ENCODE measurements around the gene PDSS2. TPM values are rescaled to one million over a fixed set of nuclear protein-coding genes. Genes with fewer than 3 reads are reported as not detected.

Gene PDSS2
- total RNA-seq, 6 experiments from 2014 or later: 13.3 to 16.9 (median 14.6) TPM

GRCh38 chr6:107214655-107215054 is 244.7 kb downstream of the PDSS2 start:
- no peaks in the 10 kb centered on the region for H3K9me3 Mint-ChIP-seq
- peaks cover 2% of the 10 kb centered on the region for H3K27me3 Mint-ChIP-seq (ENCODE audit: insufficient read depth)
- no peaks in the 10 kb centered on the region for H3K36me3 Mint-ChIP-seq (ENCODE audit: low read depth)
- H3K4me3 Mint-ChIP-seq: no peak overlapping the region
- no peak overlapping the region for H3K27ac Mint-ChIP-seq
- no peak for DNase-seq
- peaks cover 8% of the 10 kb centered on the region for H3K4me1 Mint-ChIP-seq (ENCODE audit: low read depth)
- TF ChIP-seq CTCF (IDR thresholded peaks at IDR 0.05): no peak

- peaks cover 2% of the 10 kb centered on the region; the same call in 1 of the 2 replicates for H3K27me3 Mint-ChIP-seq (ENCODE audit: insufficient read depth)
- no peaks in the 10 kb centered on the region for H3K9me3 Mint-ChIP-seq
- DNase-seq: no peak
- peaks cover 8% of the 10 kb centered on the region for H3K4me1 Mint-ChIP-seq (ENCODE audit: low read depth)
- no peak for TF ChIP-seq CTCF (IDR thresholded peaks at IDR 0.05)
- H3K4me3 Mint-ChIP-seq: no peak overlapping the region
- H3K27ac Mint-ChIP-seq: no peak overlapping the region
- H3K36me3 Mint-ChIP-seq (ENCODE audit: low read depth): peaks cover under 1% of the 10 kb centered on the region; the same call in 1 of the 2 replicates
Observed at GRCh38 chr6:107209406-107210305, 249.7 kb downstream of the PDSS2 start.

GRCh38 chr6:107207251-107207873 is 252.0 kb downstream of the PDSS2 start:
- Mint-ChIP-seq H3K27ac (no peak overlapping the region), H3K4me3 (no peak overlapping the region), H3K36me3 (ENCODE audit: low read depth) (peaks cover 5% of the 10 kb centered on the region; the same call in 1 of the 2 replicates), H3K4me1 (ENCODE audit: low read depth) (peaks cover 8% of the 10 kb centered on the region), H3K9me3 (no peaks in the 10 kb centered on the region), H3K27me3 (ENCODE audit: insufficient read depth) (no peaks in the 10 kb centered on the region)
- DNase-seq: no peak
- TF ChIP-seq CTCF (IDR thresholded peaks at IDR 0.05): no peak

- no peaks in the 10 kb centered on the region for H3K9me3 Mint-ChIP-seq
- no peak overlapping the region for H3K27ac Mint-ChIP-seq
- H3K4me1 Mint-ChIP-seq (ENCODE audit: low read depth): no peaks in the 10 kb centered on the region
Observed at GRCh38 chr6:107205058-107205998, 254.0 kb downstream of the PDSS2 start.

More at GRCh38 chr6:107205058-107205998, 254.0 kb downstream of the PDSS2 start:
- H3K36me3 Mint-ChIP-seq (ENCODE audit: low read depth): peaks cover 5% of the 10 kb centered on the region; the same call in 1 of the 2 replicates
- DNase-seq: no peak
- H3K27me3 Mint-ChIP-seq (ENCODE audit: insufficient read depth): no peaks in the 10 kb centered on the region
- no peak overlapping the region for H3K4me3 Mint-ChIP-seq
- no peak for TF ChIP-seq CTCF (IDR thresholded peaks at IDR 0.05)

Measured in HFFc6 (cell line).